ENCODE results near the gene TBPL1.

Gene TBPL1

DNA sequence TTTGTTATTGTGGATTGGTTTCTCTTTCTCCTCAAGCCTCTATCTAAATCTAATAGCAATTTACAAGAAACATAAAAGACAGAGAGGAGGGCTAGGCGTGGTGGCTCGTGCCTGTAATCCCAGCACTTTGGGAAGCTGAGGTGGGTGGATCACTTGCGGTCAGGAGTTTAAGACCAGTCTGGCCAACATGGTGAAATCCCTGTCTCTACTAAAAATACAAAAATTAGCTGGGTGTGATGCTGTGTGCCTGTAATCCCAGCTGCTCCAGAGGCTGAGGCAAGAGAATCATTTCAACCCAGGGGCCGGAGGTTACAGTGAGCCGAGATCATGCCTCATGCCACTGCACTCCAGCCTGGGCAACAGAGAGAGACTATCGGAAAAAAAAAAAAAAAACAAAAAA lies 52.8 kb downstream of the TBPL1 start:
- DNase-seq (ENCODE audit: low read depth in 1 of 2, low spot score in 1 of 2): no peak

DNA sequence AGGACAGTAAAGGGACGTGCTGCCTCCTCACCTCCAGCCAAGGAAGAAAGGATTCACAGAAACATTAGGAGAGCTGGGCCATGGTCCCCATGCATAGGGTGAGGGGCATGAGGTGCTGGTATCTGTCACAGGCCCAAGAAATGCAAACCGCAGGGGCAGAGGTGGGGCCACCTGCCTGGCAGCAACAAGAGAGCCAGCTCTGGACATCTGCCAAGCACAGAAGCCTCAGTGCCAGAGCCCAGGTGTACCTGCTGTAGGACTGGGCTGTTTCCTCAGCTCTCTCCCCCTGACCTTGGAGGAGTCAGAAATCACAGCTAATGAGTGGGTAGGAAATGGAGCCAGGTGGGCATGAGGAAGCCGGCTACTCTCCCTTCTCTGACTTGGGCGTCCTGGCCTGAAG lies 54.1 kb downstream of the TBPL1 start:
- no peak for DNase-seq (ENCODE audit: low read depth in 1 of 2, low spot score in 1 of 2)

DNA sequence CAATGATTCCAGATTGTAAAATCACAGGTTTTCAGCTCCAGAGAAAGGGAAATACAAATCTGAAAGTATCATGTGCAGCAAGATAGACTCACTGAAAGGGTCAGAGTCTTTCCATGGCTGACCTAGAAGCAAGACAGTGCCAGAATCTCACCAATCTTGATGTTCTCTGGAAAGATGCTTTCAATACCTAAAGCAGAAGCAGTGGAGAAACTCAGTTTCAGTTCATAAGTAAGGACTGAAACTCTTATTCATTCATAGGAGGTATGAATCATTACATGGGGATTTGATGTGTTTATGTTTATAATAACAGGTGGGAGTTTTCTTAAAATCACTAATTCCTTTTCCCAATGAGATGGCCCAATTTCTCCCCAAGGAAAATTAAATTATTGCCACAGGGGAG lies 56.9 kb downstream of the TBPL1 start:
- DNase-seq (ENCODE audit: low read depth in 1 of 2, low spot score in 1 of 2): no peak

DNA sequence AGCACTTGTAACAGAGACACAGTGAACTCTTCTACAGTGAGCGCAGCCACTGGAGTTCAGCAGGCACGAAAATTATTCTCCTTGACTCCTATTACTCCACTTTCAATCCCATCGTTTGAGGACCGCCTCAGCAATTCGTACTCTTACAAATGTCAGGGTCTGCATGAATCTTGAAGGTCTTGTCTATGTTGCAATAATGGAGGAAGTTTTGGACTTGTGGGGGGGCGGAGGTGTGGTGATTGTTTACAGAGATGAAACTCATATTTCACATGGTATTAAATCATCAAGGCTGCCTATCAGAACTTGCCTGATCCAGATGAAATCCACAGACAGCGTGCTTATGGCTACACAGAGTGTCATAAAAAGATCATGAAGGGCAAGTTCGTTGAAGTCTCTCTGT lies 57.4 kb downstream of the TBPL1 start:
- no peak for DNase-seq (ENCODE audit: low read depth in 1 of 2, low spot score in 1 of 2)

DNA sequence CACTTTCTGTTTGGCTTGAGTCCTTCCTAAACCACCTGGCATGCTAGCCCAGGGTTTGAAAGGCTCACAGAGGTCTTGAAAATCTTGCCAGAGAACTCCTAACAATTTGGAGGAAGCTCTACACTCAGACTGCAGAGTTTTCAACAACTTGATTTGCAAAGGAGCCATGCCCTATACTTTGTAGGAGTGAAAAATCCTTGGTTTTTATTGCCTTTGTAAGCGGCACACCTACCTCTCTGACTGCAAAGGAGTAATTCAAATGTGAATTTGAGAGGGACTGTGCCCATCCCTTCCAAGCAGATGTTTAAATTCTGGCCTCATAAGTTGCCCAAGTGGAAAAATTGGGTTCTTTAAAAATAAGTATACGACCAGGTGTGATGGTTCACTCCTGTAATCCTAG lies 58.0 kb downstream of the TBPL1 start:
- no peak for DNase-seq (ENCODE audit: low read depth in 1 of 2, low spot score in 1 of 2)

DNA sequence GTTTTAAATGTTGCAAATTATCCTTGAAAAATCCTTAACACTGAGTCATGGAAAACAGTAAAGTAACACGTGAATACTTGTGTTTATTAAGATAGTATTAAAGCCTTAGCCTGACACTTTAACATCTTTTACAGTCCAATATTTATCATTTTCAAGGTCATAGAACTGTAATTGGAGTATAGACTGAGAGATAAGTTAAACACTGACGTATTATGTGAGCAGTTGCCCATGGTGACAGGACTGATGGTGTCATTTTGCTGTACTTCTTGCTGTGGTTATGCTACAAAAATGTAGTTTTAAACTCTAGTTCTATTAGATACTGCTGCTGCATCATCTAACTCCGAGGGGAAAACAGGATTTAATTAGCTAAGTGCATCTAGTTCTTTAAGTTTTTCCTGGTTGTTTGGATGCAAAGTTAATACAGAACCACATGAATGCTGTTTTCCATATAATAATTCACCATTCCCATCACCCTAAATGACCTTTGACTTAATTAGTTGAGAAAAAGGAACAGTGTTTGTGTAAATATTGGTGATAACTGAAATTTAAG lies 61.6 kb downstream of the TBPL1 start:
- DNase-seq (ENCODE audit: low read depth in 1 of 2, low spot score in 1 of 2): no peak

DNA sequence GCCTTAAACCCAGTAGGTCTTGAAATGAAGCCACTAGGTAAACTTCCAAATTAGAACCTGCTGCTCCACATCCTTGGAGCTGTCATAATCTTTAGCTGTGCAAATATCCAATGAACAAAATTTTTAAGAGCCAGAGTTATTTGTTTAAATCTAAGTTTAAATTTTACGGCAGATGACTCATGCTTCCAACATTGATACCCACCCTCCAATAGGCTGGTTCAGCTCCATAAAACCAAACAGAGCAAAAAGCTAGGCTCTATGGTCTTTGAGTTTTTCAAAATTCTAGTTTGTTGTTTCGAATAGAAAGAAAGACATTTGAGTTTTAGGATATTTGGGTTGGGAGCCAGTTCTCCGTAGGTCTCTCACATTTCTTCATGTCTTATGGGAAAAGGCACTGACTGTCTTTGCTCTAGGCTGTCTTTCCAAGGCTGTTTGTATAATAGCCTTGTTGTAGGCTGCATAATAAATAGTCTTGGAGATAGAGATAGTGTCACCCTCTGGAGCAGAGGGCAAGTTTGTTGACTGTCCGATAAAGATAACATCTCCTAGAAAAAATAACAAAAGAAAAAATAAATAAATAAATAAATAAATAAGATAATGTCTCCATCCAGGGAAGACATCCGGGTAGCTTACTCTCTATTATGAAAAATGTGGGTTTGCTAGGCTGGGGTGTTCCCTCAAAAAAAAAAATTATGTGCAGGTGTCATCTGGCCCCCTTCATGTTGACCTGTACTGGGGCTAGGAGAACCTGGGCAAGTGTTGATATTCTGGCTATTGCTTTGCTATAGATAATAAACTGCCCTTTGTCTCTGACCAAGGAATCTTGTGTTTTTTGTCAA lies 62.9 kb downstream of the TBPL1 start:
- no peak for DNase-seq (ENCODE audit: low read depth in 1 of 2, low spot score in 1 of 2)

DNA sequence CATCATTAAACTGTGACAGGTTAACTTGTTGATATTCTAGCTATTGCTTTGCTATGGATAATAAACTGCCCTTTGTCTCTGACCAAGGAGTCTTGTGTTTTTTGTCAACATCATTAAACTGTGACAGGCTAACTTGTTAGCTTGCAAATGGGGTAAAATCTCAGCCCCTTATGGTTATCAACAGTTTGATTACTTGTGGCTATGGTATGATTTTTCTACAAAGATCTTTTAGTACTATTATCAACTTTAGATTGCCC lies 63.5 kb downstream of the TBPL1 start:
- no peak for DNase-seq (ENCODE audit: low read depth in 1 of 2, low spot score in 1 of 2)

DNA sequence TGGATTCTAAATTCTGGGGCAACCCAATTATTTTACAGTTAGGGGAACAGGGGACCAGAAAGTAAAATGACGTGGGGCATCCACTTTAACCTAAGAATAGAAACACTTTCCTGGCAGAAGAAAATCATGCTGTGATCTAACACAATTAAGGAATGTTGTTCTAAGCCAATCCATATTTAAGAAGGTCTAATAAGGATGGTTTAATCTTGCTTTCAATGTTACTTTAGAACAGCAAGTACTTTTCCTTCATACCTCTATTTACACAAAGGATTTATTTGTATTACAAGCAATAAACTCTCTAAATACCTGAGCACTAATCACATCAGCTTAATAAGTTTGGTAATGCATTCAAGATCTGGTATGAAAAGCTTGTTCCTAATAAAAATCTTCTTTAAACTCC lies 67.0 kb downstream of the TBPL1 start:
- DNase-seq (ENCODE audit: low read depth in 1 of 2, low spot score in 1 of 2): no peak

DNA sequence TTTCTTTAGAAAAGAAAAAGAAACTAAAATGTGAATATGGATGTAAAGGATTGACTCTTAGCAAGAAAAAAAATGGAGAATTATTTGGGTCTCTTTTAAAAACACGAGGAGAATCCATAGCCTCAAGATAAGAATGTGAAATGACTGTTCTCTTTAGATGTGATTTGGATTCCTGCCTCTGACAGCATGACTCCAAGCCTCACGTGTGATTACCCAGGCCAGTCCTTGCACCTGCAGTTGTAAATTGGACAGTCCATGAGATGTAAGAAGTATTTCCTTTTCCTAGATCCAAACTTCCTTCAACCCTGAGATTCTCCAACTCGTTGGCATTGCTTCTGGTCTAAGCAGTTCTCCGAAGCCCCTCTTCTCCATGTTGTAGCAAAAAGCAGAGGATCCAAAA lies 67.5 kb downstream of the TBPL1 start:
- no peak for DNase-seq (ENCODE audit: low read depth in 1 of 2, low spot score in 1 of 2)

DNA sequence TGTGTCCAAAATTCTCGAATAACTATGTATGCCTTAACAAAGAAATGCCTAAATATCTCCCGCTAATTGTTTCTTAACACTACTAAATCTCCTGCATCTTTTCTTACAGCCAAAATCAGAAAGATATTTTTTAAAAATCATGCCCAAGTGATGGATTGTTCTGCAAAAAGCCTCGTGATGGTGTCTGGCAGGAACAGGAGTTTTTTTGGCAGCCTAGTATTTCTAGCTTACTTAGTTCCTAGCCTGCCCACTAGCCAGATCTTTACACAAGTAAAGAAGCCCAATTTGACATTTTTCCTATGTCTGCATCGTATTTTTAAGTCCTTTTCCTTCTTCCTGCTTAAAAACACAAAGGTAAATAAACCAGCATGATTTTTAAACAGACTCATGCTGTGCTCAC lies 67.9 kb downstream of the TBPL1 start:
- no peak for DNase-seq (ENCODE audit: low read depth in 1 of 2, low spot score in 1 of 2)

DNA sequence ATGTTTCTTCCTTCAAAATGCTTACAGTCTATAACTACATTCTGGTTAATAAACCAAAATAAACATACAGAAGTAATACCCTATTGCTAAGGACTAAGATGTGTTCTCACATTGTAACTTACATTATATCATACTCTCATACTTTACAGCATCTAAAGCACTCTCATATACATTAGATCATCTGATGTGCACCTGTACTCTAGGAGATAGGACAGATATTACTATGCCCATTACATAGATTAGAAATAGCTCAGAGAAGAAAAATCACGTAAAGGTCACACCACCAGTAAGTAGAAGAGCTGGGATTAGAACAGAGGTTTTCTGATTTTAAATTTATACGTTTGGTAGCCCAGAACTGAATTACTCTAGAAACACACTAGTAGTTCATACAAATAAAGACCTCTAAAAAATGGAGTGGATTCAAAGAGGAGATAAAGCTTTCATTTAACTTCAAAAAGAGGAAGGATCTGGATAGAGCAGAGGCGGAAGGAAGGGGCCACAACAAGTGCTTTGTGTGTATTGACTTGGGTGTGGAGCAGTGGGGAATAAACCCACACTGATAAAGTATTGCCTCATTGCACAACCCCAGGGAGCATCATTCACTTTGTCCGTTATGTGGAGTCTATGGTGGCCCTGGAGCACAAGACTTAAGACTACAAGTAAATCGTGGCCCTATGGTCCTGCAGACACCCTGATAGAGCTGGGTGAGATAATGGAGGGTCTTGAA lies 68.5 kb downstream of the TBPL1 start:
- DNase-seq (ENCODE audit: low read depth in 1 of 2, low spot score in 1 of 2): no peak

DNA sequence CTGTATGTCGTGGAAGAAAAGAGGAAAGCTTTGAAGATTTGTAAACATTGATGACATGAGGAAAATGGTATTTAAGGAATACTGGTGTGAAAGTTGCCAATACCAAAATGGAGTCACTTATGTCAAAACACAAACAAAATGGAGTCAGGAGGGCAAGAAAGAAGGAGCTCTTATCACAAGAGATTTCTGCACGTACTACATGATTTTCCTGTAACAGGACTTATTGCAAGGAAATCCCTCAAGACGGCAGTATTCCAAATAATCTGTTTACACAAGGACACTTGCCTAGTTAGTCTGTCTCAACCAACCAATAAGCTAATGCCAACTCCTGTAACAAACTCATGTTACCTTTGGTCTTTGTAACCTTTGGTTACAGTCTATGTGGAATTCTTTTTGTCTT lies 69.6 kb downstream of the TBPL1 start:
- no peak for DNase-seq (ENCODE audit: low read depth in 1 of 2, low spot score in 1 of 2)

DNA sequence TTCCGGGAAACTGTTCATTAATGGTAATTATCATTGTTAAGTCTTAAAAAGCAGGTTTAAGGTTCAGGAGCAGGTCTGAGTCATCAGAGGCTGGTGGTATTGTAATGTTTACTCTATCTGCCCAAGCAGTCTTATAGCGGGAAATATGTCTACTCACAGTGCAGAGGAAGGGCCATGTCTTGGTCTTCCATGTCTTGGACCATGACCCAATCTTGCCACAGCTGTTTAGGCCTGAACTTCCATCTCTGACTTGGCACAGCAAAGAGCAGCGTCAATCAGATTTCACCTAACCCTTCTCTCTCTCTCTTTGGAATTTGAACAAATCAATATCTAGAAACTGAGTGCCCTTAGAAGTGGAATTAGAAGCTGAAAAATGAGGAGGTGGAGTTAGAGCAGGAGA lies 73.6 kb downstream of the TBPL1 start:
- no peak for DNase-seq (ENCODE audit: low read depth in 1 of 2, low spot score in 1 of 2)

DNA sequence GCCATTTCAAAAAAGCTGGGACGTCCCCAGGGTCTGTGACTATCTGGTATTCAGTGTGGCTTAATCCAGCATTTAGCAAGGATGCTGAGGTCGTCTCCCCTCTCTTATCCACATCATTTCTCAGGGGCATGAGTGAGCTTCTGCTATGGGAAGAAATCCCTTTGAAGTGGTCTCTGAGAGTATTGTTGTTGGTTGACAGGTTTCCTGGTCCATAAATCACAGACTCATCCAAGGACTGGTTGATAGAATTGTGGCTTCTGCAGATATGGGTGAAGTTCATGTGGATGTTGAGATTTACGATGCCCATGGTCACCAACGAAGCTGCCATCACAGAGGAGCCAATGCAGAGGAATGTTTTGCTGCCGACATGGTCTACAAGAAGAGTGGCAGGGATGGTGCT lies 75.4 kb downstream of the TBPL1 start:
- no peak for DNase-seq (ENCODE audit: low read depth in 1 of 2, low spot score in 1 of 2)

DNA sequence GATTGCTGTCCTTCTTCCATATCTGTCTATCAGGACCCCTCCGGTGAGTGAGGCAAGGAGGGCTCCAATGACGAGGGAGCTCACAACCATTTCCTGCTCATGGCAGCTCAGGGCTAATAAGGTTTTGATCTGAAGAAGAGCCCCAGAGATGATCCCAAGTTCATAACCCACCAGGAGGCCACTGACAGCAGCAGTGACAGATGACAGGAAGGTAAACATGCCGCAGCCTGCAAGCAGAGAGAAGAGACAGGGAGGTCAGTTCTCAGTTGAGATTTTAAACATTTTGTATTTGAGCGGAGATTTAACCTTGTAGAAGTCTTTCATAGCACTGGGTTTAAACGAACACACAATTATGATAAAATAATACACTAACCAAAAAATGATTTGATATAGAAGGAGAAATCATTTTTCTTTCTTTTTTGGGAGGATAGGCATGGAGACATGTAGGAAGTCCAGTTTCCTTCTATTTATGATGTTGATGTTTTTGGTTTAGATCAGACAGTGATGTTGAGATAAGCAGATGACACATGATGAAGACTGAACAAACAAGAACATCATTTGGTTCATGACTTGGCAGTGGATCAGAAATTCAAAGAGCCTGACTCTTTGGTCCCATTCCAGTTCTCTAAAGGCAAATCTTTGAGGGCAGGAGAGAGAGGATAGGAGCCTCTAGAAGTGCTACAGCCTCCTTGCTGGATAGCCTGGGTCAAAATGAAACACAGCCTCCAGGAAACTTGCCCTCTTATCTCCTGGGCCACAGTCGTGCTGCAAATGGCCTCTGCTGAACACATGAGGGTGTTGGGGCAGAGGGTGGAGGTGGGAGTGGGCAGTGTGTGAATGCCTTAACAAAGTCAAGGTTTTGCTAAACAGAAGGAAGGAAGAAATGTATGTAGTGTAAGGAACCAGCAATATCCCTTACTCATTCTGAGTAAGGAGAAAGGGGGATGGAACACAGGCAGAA lies 76.8 kb downstream of the TBPL1 start:
- no peak for DNase-seq (ENCODE audit: low read depth in 1 of 2, low spot score in 1 of 2)

DNA sequence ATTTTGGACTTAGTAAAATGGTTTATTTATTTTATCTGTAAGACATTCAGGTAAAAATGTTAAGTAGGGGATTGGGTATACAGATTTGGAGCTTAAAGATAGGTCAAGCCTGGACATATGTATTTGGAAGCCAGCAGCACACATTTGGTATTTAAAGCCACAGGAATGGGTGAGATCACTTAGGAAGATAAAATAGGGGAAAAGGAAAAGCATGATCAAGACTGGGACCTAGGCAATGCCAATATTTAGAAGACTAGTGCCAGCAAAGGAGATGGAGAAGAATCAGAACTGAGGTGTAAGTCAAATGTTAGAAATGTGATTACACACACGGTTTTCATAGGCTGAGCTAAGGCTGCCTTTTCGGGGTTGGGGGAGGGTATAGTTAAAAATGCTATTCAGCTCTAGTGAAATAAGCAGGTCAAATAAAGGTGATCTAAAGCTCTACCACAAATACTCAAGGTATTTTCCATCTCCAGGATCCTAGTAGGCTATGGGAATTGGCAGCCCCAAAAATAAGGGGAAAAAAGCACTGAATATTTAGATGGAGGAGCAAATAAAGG lies 78.8 kb downstream of the TBPL1 start:
- DNase-seq (ENCODE audit: low read depth in 1 of 2, low spot score in 1 of 2): no peak

DNA sequence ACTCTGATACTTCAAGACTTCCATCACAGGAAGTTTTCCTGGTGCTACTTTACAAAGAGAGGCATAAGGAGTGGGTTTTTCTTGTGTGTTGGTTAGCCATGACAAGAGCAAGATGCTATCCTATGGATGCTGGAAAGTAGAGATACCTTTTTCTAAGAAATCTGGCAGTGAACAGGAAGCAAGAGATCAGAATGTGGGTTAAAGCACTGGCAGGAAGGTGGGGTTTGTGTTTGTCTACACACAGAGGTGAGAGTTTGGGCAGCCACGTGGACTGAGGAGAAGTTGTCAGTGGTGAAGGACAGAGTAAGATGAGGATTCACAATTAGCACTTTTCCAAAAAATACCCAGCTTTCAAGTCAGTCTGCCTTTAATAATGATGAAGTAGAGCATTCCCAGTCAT lies 81.5 kb downstream of the TBPL1 start:
- no peak for DNase-seq (ENCODE audit: low read depth in 1 of 2, low spot score in 1 of 2)

DNA sequence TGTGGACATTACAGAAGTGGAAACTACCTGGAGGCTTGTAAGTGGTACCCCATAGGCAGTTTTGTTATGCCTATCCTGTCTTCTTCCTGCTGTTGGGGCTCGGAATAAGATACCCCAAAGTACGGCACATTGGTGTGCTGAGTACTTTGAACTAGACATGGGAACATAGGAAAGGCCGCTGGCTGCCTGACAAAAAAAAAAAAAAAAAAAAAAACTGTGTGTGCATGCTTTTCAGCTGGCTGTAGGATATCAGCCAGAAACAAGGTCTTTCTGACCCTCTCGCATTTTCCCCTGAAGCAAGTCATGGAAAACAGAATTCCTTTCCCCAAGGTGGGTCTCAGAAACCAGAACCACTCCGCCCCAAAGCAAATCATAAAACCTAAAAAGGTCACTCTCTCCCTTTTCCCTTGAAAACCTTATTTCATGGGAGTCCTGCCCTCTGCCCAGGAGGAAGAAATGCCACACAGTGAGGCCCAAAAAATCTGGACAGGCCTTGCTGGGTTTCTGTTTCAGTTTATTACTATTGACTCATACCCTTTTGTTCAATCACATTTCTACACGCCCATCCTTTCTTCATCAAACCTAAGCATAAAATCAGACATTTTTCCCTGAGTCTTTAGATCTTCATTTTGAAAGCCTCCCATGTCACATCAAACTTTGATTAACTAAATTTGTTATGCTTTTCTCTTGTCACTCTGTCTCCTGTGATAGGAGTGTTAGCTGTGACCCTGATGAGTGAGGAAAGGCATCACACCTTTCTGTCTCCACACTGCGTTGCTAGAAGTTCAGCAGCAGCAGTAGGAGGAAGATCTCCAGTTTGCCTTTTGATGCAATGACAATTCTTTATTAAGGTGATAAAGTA lies 82.2 kb downstream of the TBPL1 start:
- no peak for DNase-seq (ENCODE audit: low read depth in 1 of 2, low spot score in 1 of 2)

DNA sequence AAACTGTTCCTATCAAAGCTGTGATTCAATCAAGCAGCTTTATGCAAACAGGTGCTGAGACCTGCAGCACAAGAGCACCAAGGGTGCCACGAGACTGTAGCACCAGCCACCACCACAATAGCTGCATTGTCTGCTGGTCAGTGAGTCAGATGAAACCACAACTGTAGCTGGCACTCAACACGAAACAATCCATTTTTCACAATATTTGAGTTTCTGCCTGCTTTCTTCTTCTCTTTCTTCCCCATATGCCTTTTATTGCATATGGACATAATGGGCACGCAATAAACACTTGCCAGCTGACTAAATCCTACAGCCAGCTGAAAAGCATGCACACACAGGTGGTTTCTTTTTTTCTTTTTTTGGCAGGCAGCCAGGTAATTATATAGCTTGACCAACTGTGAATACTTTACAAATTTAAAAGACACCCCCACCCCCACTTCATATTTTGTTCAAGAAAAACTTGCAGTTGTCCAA lies 82.8 kb downstream of the TBPL1 start:
- no peak for DNase-seq (ENCODE audit: low read depth in 1 of 2, low spot score in 1 of 2)
